PC-3 (cell line): ENCODE data around the gene GUF1. TPM values are rescaled to one million over a fixed set of nuclear protein-coding genes. Genes with fewer than 3 reads are reported as not detected.

Experiments
- ATAC-seq: fragments of 200-7000 bp; cut with Tn5 transposase; 2 replicates; pipeline ENCODE4 v1.9.1; 2020; ENCODE audit warnings: mild to moderate bottlenecking, moderate library complexity
- BruUV-seq: library from RNA; stranded (reverse); fragments of 400-500 nt; replicated peaks from 2 replicates; lab custom pipeline; 2021; lab: Mats Ljungman, UMichigan
- CTCF ChIA-PET: fragments of 300-600 bp; sonication (Branson Sonifier 250); formaldehyde crosslinking; loops from one replicate; lab custom pipeline; 2022; ENCODE audit warnings: antibody characterized with exemption; lab: Charles Lee
- POLR2A ChIA-PET: fragments of 300-600 bp; sonication (Branson Sonifier 250); formaldehyde crosslinking; loops from one replicate; lab custom pipeline; 2022; ENCODE audit warnings: antibody characterized with exemption; ENCODE audit not compliant: unreplicated experiment; lab: Charles Lee
- DNase-seq: peaks from one replicate; pipeline ENCODE4 v3.0.0-alpha.2; 2015
- H2AFZ ChIP-seq: fragments of 300-600 bp; sonication (generic); 2 replicates; pipeline ENCODE4 v1.6.0; 2016; ENCODE audit warnings: antibody characterized with exemption, low read length
- H3F3A ChIP-seq: fragments of 300-600 bp; sonication (generic); one replicate; pipeline ENCODE4 v1.6.0; 2017; ENCODE audit warnings: antibody characterized with exemption, low read length, control low read depth, mild to moderate bottlenecking; ENCODE audit not compliant: unreplicated experiment
- H3K27ac ChIP-seq: fragments of 300-600 bp; sonication (generic); 2 replicates; pipeline ENCODE4 v1.5.1; 2016; ENCODE audit warnings: mild to moderate bottlenecking, low read length
- H3K27me3 ChIP-seq: fragments of 300-600 bp; sonication (generic); 2 replicates; pipeline ENCODE4 v1.6.1; 2016; ENCODE audit warnings: low read length, mixed read lengths
- H3K36me3 ChIP-seq: fragments of 300-600 bp; sonication (generic); 2 replicates; pipeline ENCODE4 v1.6.1; 2016; ENCODE audit warnings: low read depth, mixed run types, low read length, mixed read lengths
- H3K4me1 ChIP-seq: fragments of 300-600 bp; sonication (generic); 2 replicates; pipeline ENCODE4 v1.5.1; 2016; ENCODE audit warnings: low read length; ENCODE audit not compliant: insufficient read depth
- H3K4me2 ChIP-seq: fragments of 300-600 bp; sonication (generic); 2 replicates; pipeline ENCODE4 v1.6.0; 2016; ENCODE audit warnings: low read length
- H3K4me3 ChIP-seq: fragments of 300-600 bp; sonication (generic); 2 replicates; pipeline ENCODE4 v1.5.1; 2016; ENCODE audit warnings: mild to moderate bottlenecking, low read length, mixed read lengths
- H3K79me2 ChIP-seq: fragments of 300-600 bp; sonication (generic); 2 replicates; pipeline ENCODE4 v1.6.1; 2017; ENCODE audit warnings: low read length, mixed read lengths
- H3K9ac ChIP-seq: fragments of 300-600 bp; sonication (generic); 2 replicates; pipeline ENCODE4 v1.6.0; 2016; ENCODE audit warnings: mild to moderate bottlenecking, low read length
- H3K9me2 ChIP-seq: fragments of 300-600 bp; sonication (generic); replicated peaks from 2 replicates; pipeline ENCODE4 v1.6.1; 2016; ENCODE audit warnings: mixed run types, low read length, mixed read lengths
- H3K9me3 ChIP-seq: fragments of 300-600 bp; sonication (generic); 2 replicates; pipeline ENCODE4 v1.6.1; 2016; ENCODE audit warnings: low read length, mixed read lengths
- H4K20me1 ChIP-seq: fragments of 300-600 bp; sonication (generic); 2 replicates; pipeline ENCODE4 v1.6.1; 2016; ENCODE audit warnings: low read length, mixed read lengths
- CTCF ChIP-seq: fragments of 300-600 bp; sonication (generic); conservative IDR thresholded peaks from 2 replicates; pipeline ENCODE4 v1.5.1; 2017; ENCODE audit warnings: antibody characterized with exemption, low read depth, mild to moderate bottlenecking, low read length
- EZH2 ChIP-seq: fragments of 300-600 bp; sonication (generic); IDR thresholded peaks from one replicate; pipeline ENCODE4 v1.6.1; 2017; ENCODE audit warnings: antibody characterized with exemption, mild to moderate bottlenecking, low read length; ENCODE audit not compliant: unreplicated experiment
- EZH2phosphoT487 ChIP-seq: fragments of 300-600 bp; sonication (generic); IDR thresholded peaks from 2 replicates; pipeline ENCODE4 v1.6.1; 2018; ENCODE audit warnings: mild to moderate bottlenecking, antibody characterized with exemption, low read length, borderline replicate concordance
- intact Hi-C: fragments of 100-400 bp; cut with micrococcal nuclease; formaldehyde crosslinking; loops from 2 replicates; pipeline ENCODE4 v1.9.0; 2023
- total RNA-seq: library from RNA; depleted of rRNA; stranded (reverse); fragments of >200 nt; gene quantifications from 2 replicates; pipeline ENCODE4 v1.2.3, GENCODE V29; 2014; rRNA removed

Gene GUF1
- total RNA-seq, 1 experiment from 2014 or later, result 13.7 TPM

- H3K79me2 ChIP-seq, result no peaks in the 10 kb centered on the region
- no peak overlapping the region for H2AFZ ChIP-seq
- no peaks in the 10 kb centered on the region for H3K9me2 ChIP-seq
- no peaks in the 10 kb centered on the region for H3F3A ChIP-seq
- no peak overlapping the region for H3K9ac ChIP-seq
- ATAC-seq (no peak), DNase-seq (no peak)
- ChIA-PET CTCF (no interaction called here), POLR2A (no interaction called here)
- H3K27ac ChIP-seq, result no peak overlapping the region
- no peaks in the 10 kb centered on the region for H3K4me1 ChIP-seq
- BruUV-seq, result no TSS peak
- no peaks in the 10 kb centered on the region for H3K36me3 ChIP-seq
- TF ChIP-seq EZH2, result no peak
- TF ChIP-seq EZH2phosphoT487, result no peak
- no peak for TF ChIP-seq CTCF
- H4K20me1 ChIP-seq, result no peaks in the 10 kb centered on the region
- H3K27me3 ChIP-seq, result no peaks in the 10 kb centered on the region
- intact Hi-C loops, result no loop called here
- no peak overlapping the region for H3K4me3 ChIP-seq
- H3K9me3 ChIP-seq, result no peaks in the 10 kb centered on the region
- no peak overlapping the region for H3K4me2 ChIP-seq
These were observed 58.7 kb downstream of the GUF1 start for GRCh38 chr4:44736900-44737299.

GRCh38 chr4:44738615-44739014, 60.4 kb downstream of the GUF1 start:
- intact Hi-C loops, result no loop called here
- Histone ChIP-seq H3K9me2 (no peaks in the 10 kb centered on the region), H4K20me1 (no peaks in the 10 kb centered on the region), H3K4me3 (no peak overlapping the region), H3K9ac (no peak overlapping the region), H3K36me3 (no peaks in the 10 kb centered on the region), H3K27me3 (no peaks in the 10 kb centered on the region), H3K79me2 (no peaks in the 10 kb centered on the region), H3K27ac (no peak overlapping the region), H3K4me1 (no peaks in the 10 kb centered on the region), H3K4me2 (no peak overlapping the region), H2AFZ (no peak overlapping the region), H3K9me3 (no peaks in the 10 kb centered on the region), H3F3A (no peaks in the 10 kb centered on the region)
- DNase-seq (no peak), ATAC-seq (no peak)
- no peak for TF ChIP-seq EZH2phosphoT487
- no peak for TF ChIP-seq EZH2
- no peak for TF ChIP-seq CTCF
- CTCF ChIA-PET, result no interaction called here
- BruUV-seq, result no TSS peak
- POLR2A ChIA-PET, result no interaction called here

GRCh38 chr4:44740201-44740600, 62.0 kb downstream of the GUF1 start:
- no peak for DNase-seq

More at GRCh38 chr4:44740201-44740600, 62.0 kb downstream of the GUF1 start:
- no peak for ATAC-seq
- ChIA-PET POLR2A (no interaction called here), CTCF (no interaction called here)
- H3K36me3 ChIP-seq, result no peaks in the 10 kb centered on the region
- no peak overlapping the region for H3K4me3 ChIP-seq
- no peak overlapping the region for H3K4me2 ChIP-seq
- BruUV-seq, result no TSS peak
- no peaks in the 10 kb centered on the region for H3K79me2 ChIP-seq
- H3K9me2 ChIP-seq, result no peaks in the 10 kb centered on the region
- intact Hi-C loops, result no loop called here
- no peaks in the 10 kb centered on the region for H3F3A ChIP-seq
- H4K20me1 ChIP-seq, result no peaks in the 10 kb centered on the region
- H3K9me3 ChIP-seq, result no peaks in the 10 kb centered on the region
- H3K9ac ChIP-seq, result no peak overlapping the region
- no peak overlapping the region for H2AFZ ChIP-seq
- no peaks in the 10 kb centered on the region for H3K27me3 ChIP-seq
- no peak overlapping the region for H3K27ac ChIP-seq
- no peak for TF ChIP-seq EZH2phosphoT487
- TF ChIP-seq EZH2, result no peak
- no peak for TF ChIP-seq CTCF
- no peaks in the 10 kb centered on the region for H3K4me1 ChIP-seq

Other genes starting within 250 kb of the GUF1 start
- 0.35 TPM in 1 of 2 replicates, not detected in the other for gene KCTD8, start 229.6 kb upstream of the GUF1 start, total RNA-seq
- not detected in 2 replicates for gene YIPF7, start 26.8 kb upstream of the GUF1 start, total RNA-seq
- gene GNPDA2, start 48.1 kb downstream of the GUF1 start, total RNA-seq, result 17.2 and 21.9 TPM in 2 replicates